Activated CD8-positive, alpha-beta memory T cell treated with anti-CD3 and anti-CD28 coated beads for 4 hours (primary cell): ENCODE data around the gene EAPP.
"Not testable (repeated sequence)": the region's sequence is repeated elsewhere in the genome, so short reads cannot be mapped to it uniquely, and the experiment has no call there.

ENCODE experiments used
- DNase-seq, 2 donors: peaks; one replicate each; pipeline ENCODE4 v3.0.0-alpha.2; 2020; ENCODE audit warnings: low read depth in 2 of 2

EAPP gene

DNA sequence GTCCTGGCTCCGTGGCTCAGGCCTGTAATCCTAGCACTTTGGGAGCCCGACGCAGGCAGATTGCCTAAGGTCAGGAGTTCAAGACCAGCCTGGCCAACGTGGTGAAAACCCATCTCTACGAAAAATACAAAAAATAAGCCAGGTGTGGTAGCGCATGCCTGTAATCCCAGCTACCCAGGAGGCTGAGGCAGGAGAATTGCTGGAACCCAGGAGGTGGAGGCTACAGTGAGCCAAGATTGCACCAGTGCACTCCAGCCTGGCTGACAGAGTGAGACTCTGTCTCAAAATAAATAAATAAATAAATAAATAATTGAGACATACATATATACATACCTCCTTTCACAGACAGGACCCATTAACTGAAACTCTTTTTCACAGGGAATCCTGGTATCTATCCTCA, 1.4 kb downstream of the EAPP start:
- DNase-seq, result not testable (repeated sequence)

DNA sequence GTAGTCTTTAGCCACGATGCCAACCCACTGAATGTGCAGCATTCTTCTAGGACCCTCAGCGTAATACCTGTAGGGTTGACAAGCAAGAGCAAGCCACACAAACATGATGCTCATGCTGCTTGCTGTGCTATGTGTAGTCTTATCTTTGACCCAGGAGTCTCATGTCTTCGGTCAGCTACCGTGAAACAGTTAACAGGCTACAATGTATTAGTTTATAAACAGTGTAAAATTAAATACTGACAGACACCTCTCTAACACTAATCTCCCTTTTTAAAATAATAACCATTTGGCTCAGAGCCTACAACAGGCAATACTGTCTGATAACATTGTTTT, 1.9 kb downstream of the EAPP start:
- DNase-seq, result no peak

DNA sequence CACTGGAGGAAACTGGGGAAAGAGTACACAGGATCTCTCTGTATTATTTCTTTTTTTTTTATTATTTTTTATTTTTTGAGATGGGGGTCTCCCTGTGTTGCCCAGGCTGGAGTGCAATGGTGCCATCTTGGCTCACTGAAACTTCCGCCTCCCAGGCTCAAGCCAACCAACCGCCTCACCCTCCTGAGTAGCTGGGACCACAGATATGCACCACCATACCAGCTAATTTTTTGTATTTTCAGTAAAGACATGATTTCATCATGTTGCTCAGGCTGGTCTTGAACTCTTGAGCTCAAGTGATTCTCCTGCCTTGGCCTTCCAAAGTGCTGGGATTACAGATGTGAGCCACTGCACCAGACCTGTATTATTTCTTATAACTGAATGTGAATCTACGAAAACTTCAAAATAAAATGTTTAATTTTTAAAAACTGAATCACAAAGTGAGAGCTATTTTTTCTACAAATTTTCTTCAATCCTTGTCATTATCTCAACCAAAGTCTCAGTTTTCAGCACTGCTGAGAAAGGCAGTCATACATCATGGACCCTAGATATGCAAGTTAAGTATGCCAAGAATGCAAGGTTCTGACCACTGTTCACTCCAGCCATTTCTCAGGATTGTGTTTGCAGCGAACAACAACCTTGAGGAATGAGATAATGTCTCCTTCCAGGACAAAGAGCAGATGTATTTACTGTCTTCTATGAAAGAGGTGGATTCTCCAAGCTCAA, 2.4 kb downstream of the EAPP start:
- DNase-seq, result no peak

DNA sequence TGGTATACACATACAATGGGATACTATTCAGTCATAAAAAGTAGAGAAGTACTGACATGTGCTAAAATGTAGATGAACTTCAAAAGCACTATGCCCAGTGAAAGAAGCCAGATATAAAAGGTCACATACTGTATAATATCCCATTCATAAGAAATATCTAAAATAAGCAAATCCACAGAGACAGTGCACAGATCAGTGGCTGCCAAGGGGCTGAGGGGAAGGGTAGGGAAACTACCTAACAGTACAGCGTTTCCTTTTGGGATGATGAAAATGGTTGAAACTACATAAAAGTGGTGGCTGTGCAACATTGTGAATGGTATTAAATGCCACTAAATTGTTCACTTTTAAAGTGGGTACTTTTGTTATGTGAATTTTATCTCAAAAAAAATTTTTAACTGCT, 11.9 kb downstream of the EAPP start:
- DNase-seq, result no peak

DNA sequence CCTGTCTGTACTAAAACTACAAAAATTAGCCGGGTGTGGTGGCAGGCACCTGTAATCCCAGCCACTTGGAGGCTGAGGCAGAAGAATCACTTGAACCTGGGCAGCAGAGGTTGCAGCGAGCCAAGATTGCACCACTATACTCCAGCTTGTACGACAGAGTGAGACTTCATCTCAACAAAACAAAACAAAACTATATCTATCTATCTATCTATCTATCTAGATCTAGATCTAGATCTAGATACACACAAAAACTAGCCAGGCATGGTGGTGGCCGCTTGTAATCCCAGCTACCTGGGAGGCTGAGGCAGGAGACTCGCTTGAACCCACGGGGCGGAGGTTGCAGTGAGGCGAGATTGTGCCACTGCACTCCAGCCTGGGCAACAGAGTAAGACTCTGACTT, 15.3 kb downstream of the EAPP start:
- DNase-seq, result not testable (repeated sequence)

DNA sequence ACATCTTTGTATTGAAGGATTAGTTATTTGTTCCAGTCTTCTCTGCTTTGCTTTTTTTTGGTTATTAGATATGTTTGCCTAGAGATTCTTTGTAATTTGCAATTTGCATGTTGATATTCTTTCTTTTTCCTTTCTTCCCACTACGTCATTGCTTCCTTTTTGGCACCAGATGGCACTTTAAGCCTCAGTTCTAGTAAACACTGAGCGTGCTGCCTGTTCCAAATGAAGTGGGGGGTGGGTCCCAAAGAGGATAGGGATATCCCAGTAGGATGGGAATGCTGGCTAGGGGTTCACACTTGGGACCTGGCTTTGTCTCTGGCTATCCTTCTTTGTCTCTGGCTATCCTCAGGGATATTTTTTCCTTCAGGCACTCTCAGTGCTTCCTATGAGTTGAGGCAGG, 17.0 kb downstream of the EAPP start:
- no peak for DNase-seq

DNA sequence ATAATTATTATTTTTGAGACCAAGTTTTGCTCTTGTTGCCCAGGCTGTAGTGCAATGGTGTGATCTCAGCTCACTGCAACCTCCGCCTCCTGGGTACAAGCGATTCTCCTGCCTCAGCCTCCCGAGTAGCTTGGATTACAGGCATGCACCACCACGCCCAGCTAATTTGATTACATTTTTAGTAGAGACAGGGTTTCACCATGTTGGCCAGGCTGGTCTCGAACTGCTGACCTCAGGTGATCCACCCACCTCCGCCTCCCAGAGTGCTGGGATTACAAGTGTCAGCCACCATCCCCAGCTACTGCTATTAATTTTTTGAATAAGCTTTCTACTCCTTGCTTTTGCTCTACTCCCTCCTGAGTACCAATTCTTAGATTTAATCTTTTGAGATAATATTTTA, 18.4 kb downstream of the EAPP start:
- not testable (repeated sequence) for DNase-seq

DNA sequence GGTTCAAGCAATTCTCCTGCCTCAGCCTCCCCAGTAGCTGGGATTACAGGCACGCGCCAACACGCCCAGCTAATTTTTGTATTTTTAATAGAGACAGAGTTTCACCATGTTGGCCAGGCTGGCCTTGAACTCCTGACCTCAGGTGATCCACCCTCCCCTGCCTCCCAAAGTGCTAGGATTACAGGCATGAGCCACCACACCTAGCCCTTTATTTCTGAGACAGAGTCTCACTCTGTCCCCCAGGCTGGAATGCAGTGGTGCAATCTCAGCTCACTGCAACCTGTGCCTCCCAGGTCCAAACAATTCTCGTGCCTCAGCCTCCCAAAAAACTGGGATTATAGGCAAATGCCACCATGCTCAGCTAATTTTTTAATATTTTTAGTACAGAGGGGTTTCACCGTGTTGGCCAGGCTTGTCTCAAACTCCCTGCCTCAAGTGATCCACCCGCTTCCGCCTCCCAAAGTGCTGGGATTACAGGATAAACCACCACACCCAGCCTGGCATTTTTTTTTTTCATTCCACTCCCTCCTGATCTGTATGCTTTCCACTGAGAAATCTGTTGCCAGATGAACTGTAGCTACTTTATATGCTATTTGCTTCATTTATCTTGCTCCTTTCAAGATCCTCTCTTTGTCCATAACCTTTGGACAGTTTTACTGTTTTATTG, 19.1 kb downstream of the EAPP start:
- not testable (repeated sequence) for DNase-seq

DNA sequence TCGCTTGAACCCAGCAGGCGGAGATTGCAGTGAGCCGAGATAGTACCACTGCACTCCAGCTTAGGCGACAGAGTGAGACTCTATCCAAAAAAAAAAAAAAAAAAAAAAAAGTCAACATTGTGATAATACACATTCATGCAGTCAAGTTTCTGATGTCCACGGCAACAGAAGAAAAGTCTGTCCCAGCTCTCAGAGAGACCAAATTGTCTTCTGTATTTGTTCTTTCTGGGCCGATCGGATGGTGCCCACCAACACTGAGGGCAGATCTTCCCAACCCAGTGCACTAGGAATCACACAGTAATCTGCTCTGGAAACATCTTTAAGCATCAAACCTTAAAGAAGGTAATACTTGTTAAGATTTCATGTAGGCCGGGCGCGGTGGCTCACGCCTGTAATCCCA, 31.6 kb downstream of the EAPP start:
- no peak for DNase-seq

DNA sequence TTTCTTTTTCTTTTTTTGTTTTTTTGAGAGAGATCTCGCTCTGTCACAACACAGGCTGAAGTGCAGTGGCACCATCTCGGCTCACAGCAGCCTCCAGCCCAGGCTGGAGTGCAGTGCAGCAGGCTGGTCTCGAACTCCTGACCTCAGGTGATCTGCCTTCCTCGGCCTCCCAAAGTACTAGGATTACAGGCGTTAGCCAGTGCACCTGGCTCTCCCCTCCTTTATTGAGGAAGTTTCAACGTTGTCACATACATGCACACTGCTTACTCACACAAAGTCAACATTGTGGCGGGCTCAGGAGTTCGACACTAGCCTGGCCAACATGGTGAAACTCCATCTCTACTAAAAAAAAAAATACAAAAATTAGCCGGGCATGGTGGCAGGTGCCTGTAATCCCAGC, 32.0 kb downstream of the EAPP start:
- no peak for DNase-seq

DNA sequence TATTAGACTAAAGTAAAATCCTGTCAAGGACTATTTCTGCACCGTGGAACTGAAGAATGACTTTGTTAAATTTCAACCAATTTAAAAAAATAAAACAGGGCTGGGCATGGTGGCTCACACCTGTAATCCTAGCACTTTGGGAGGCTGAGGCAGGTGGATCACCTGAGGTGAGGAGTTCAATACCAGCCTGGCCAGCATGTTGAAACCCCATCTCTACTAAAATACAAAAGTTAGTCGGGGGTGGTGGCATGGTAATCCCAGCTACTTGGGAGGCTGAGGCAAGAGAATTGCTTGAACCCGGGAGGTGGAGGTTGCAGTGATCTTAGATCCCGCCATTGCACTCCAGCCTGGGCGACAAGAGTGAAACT, 34.4 kb downstream of the EAPP start:
- not testable (repeated sequence) for DNase-seq

DNA sequence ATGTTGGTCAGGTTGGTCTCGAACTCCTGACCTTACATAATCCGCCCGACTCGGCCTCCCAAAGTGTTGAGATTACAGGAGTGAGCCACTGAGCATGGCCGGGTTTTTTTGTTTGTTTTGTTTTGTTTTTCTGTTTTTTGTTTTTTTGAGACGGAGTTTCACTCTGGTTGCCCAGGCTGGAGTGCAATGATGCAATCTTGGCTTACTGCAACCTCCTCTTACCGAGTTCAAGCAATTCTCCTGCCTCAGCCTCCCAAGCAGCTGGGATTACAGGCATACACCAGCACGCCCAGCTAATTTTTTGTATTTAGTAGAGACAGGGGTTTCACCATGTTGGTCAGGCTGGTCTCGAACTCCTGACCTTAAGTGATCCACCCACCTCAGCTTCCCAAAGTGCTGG, 35.5 kb downstream of the EAPP start:
- not testable (repeated sequence) for DNase-seq

DNA sequence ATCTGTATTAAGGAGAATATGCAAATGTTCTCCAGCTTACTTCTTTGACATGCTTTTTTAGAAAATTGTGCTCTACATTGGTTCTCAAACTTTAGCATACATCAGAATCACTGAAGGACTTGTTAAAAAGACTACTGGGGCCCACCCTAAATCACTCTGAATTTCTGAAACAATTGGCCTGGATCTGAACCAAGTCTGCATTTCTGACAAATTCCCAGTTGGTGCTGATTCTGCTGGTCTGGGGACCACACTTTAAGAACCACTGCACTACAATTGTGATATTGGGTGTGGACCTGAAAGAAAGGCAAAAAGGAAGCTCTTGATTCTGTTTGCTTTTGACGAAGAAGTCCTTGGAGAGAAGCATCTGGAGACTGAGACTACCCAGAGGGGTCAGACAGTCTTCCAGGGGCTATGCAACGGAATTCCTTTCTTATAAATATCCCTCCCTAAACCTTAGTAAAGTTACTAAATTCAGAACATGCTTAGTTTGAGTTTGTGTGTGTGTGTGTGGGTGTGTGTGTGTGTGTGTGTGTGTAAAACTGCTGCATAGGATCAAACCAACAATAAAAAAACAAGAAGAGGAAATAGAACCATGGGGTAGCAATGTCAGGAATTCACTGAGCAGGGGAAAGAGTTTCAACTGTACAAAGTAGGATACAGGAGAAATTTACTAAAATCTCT, 36.8 kb downstream of the EAPP start:
- DNase-seq, result no peak

DNA sequence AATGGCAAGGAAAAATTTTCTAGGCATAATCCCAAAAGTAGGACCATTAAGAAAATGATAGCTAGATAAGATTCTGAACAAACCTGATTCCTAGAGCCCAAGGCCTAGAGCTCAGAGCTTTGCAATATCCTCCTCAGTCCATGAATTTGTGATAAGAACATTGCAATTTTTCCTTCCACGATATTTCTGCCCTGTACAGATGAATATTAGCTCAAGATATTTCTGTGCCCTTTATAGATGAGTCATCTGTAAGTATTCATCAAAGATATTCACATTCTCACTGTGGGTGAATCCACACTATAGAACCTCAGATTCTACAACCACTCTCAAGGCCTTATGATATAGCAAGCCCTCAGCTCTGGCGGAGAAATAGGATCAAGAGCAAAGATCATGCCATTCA, 37.5 kb downstream of the EAPP start:
- DNase-seq, result no peak

DNA sequence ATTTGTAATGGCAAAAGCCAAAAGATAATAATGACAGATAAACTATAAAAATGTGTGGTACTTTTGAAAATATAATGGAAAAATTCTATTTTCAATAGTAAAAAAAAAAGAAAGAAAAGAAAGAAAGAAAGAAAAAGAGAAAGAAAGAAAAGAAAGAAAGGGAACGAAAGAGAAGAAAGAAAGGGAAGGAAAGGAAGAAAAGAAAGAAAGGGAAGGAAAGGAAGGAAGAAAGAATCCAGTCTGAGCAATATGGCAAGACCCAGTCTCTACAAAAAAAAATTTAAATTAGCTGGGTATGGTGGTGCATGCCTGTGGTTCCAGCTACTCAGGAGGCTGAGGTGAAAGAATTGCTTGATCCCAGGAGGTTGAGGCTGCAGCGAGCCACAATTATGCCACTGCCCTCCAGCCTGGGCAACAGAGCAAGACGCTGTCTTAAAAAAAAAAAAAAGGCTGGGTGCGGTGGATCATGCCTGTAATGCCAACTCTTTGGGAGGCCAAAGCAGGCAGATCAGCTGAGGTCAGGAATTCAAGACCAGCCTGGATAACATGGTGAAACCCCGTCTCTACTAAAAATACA, 38.4 kb downstream of the EAPP start:
- DNase-seq, result no peak

DNA sequence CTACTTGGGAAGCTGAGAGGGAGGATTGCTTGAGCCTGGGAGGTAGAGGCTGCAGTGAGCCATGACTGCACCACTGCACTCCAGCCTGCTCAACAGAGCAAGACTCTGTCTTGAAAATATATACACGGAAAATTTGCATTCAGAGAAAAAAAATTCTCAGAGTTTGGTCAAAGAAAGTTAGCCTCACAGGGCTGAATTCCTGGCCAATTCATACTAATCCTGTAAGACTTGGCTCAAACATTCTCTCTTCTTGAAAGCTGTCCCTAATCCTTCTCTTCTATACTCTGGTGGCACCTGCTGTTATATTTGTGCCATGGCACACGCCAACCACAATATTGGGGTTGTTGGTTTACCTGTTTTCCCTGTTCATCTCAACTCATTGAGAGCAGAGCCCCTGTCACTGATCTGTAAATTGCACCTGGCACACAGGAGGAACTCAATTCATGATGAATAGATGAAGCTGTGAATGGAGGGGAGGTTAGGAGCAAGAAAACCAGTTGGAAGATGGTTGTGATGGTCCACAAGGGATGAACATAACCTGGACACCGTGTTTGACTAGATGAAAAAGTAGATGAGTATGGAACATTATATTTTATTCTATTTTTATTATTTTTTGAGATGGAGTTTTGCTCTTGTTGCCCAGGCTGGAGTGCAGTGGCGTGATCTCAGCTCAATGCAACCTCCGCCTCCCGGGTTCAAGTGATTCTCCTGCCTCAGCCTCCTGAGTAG, 40.7 kb downstream of the EAPP start:
- no peak for DNase-seq

DNA sequence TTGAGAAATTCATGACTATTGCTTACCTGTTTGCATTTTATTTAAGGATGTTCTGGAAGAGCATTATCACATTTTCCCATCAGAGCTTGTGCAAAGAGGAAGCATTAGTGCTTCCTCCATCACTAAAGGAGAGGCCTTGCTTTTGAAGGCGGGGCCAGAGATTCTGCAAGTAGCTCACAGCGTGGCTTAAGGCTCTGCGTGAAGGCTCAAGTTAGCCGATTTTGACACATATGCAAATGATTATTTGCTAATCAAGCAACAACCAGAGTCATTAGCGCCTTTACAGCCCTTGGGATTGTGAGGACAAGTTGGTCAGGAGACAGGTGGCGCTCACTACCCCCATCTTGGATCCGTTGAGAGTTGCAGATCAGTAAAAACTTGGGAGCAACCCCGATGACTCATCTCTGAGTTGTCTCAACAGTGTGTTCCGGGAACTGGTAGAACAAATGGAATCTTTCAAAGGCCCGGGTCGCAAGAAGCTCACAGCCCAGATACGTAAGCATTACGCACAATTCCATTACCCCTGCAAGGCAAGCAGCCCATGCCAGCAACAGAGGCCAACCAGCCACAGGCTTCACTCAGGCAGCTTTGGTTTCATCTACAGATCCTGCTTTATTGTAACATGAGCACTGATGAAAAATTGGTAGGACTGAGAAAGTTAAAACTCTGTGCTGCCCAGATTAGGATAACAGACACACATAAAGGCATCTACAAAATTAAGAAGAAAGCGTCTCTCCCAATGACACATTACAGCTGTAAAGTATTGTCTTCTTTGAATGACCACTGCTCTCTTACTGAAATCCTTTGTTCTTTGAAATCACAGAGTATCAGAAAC, 42.6 kb downstream of the EAPP start:
- no peak for DNase-seq

DNA sequence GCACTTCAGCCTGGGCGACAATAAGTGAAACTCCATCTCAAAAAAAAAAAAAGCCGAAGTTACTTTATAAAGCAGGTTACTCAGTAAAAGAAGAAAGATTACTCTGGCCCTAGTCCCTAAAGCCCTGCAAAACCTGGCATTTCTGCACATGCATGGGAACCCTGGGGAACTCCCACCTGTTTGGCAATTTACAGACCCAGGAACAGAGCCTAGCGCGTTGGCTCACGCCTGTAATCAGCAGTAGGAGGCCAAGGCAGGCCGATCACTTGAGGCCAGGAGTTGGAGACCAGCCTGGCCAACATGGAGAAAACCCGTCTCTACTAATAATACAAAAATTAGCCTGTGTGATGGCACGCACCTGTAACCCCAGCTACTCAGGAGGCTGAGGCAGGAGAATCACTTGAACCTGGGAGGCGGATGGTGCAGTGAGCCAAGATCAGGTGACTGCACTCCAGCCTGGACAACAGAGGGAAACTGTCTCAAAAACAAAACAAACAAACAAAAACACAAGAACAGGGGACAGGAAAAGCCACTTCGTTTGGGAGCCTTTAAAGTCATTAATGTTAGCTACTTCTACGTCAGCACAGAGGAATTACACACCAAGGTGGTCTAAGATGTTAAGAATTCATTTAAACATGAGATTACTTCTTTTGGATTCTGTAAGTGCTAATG, 43.4 kb downstream of the EAPP start:
- DNase-seq, result no peak

DNA sequence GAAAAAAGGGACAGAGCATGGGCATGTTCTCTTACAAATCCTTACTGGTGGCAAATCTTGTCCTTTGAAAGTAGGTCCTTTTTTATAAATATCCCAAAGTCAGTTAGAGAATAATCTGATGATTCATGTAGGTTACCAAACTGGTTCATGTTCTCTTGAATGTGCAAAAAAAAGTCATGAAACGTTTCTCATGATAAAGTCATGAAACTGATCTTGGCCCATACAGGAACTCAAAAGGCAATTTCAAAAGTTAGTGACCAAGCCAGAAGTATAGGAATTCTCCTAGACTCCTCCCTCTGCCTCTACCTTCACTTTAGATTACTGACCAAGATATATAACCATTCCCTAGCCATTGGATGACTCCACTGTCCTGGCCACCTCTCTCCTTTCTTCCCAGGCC, 50.2 kb downstream of the EAPP start:
- no peak for DNase-seq

DNA sequence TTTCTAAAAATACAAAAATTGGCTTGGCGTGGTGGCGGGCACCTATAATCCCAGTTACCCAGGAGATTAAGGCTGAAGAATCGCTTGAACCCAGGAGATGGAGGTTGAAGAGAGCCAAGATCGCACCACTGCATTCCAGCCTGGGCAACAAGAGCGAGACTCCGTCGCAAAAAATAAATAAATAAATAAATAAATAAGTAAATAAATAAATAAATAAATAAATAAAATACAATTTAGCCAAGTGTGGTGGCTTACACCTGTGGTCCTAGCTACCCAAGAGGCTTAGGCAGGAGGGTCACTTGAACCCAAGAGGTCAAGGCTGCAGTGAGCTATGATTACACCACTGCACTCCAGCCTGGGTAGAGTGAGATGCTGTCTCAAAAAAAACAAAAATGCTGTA, 51.0 kb downstream of the EAPP start:
- DNase-seq, result no peak

DNA sequence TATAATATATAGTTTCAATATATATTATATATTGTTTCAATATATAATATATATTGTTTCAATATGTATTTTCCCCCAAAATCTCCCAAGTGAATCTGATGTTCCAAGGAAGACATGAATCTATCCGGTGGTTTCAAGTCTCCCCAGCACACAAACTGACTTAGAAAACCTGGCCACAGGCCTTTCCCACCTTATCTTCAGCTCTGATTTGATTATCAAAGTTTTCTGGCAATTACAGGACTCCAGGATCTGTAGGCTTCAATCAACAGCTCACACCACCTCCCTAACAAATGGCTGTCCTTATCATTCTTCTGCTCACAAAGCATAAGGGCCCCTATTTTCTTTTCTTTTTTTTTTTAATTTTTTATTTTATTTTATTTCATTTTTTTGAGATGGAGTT, 54.8 kb downstream of the EAPP start:
- no peak for DNase-seq
